ENCODE results near the gene TP53TG3. TPM values are rescaled to one million over a fixed set of nuclear protein-coding genes. Genes with fewer than 3 reads are reported as not detected.
"Not testable (repeated sequence)": the region's sequence is repeated elsewhere in the genome, so short reads cannot be mapped to it uniquely, and the experiment has no call there.

Gene TP53TG3
- under 1 TPM; 0.39 to 0.53 TPM for total RNA-seq
- long read RNA-seq: 0 reads

GRCh38 chr16:32676065-32676464, at the start of gene TP53TG3:
Gene TP53TG3 (minus strand): TSS chr16:32676165. CDS start chr16:32676097, 68 bp downstream.
- intact Hi-C loops (cut with DNase I); DNase-seq; ATAC-seq: not testable (repeated sequence)

GRCh38 chr16:32650876-32651275, 25.1 kb downstream of the TP53TG3 start:
- DNase-seq; ATAC-seq; intact Hi-C loops (cut with DNase I): not testable (repeated sequence)

GRCh38 chr16:32647562-32647961, 28.4 kb downstream of the TP53TG3 start:
- ATAC-seq; DNase-seq; intact Hi-C loops (cut with DNase I): not testable (repeated sequence)

GRCh38 chr16:32646780-32647179, 29.2 kb downstream of the TP53TG3 start:
- DNase-seq; intact Hi-C loops (cut with DNase I); ATAC-seq: not testable (repeated sequence)

- intact Hi-C loops (cut with DNase I); DNase-seq; ATAC-seq: not testable (repeated sequence)
Observed at GRCh38 chr16:32646177-32646576, 29.8 kb downstream of the TP53TG3 start.

- intact Hi-C loops (cut with DNase I); DNase-seq; ATAC-seq: not testable (repeated sequence)
Observed at GRCh38 chr16:32645278-32645908, 30.6 kb downstream of the TP53TG3 start.

- DNase-seq; intact Hi-C loops (cut with DNase I); ATAC-seq: not testable (repeated sequence)
Observed at GRCh38 chr16:32644715-32645114, 31.2 kb downstream of the TP53TG3 start.

GRCh38 chr16:32637614-32638013, 38.4 kb downstream of the TP53TG3 start:
- DNase-seq; ATAC-seq; intact Hi-C loops (cut with DNase I): not testable (repeated sequence)

GRCh38 chr16:32632096-32632495, 43.9 kb downstream of the TP53TG3 start:
- DNase-seq; ATAC-seq; intact Hi-C loops (cut with DNase I): not testable (repeated sequence)
